Tibial nerve (tissue), 3 donors: Measurements from ENCODE around the gene NRXN3.

ENCODE experiments used
- POLR2A ChIP-seq, 2 donors: fragments of 450-650 bp; IDR thresholded peaks; one replicate each; pipeline ENCODE4 v1.6.1; 2017; ENCODE audit warnings: antibody characterized with exemption in 2 of 2, mild to moderate bottlenecking in 2 of 2, moderate library complexity in 2 of 2
- TF ChIP-seq, protein P1 (sequence below), 5 experiments: fragments of 200-600 bp in 3 of 5; fragments of 450-650 bp in 2 of 5; sonication (generic) in 3 of 5; IDR thresholded peaks; one replicate each; pipeline ENCODE4 v1.5.1; 2016 to 2019; ENCODE audit warnings: antibody characterized with exemption in 5 of 5, mild to moderate bottlenecking in 3 of 5, moderate library complexity in 2 of 5

DNA sequence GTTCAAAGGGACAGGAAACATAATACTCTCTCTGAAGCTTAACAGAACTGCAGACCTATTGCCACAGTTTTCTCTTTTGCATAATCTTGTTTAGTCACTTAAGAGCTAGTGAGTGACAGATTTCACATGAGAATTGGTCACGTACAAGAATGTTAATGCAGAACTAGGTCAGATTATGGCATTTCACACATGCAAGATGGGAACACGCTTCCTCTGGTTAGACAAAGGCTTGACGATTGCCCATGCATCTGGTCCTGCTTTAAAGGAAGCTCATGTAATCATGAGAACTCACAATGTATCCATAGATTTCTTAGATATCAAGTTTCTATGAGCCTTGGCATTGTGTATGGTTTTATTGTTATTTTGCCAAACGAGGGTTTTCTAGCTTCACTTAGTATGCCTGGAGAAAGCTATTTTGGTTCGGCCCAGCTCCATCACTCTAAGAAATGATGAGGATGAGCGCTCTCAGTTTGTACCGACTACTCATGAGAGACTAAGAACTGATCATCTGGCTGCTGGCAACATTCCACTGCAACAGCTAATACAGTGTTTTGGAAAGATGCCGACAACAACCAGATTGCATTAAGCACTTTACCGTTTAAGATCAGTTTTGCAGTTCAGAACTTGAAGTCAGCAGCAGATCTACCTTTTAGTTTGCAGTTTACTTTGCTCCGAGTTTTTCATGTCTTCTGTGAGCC is 1661.2 kb downstream of the NRXN3 start:
- TF ChIP-seq, protein P1, sequence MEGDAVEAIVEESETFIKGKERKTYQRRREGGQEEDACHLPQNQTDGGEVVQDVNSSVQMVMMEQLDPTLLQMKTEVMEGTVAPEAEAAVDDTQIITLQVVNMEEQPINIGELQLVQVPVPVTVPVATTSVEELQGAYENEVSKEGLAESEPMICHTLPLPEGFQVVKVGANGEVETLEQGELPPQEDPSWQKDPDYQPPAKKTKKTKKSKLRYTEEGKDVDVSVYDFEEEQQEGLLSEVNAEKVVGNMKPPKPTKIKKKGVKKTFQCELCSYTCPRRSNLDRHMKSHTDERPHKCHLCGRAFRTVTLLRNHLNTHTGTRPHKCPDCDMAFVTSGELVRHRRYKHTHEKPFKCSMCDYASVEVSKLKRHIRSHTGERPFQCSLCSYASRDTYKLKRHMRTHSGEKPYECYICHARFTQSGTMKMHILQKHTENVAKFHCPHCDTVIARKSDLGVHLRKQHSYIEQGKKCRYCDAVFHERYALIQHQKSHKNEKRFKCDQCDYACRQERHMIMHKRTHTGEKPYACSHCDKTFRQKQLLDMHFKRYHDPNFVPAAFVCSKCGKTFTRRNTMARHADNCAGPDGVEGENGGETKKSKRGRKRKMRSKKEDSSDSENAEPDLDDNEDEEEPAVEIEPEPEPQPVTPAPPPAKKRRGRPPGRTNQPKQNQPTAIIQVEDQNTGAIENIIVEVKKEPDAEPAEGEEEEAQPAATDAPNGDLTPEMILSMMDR (IDR thresholded peaks at IDR 0.05) = no peak
- TF ChIP-seq POLR2A (IDR thresholded peaks at IDR 0.05) = no peak
